GM12873 (cell line): ENCODE results near the gene ARHGEF17.
A peak's percentile ranks its signal among the peaks of the same experiment; 100 is the strongest.

Experiments
- TF ChIP-seq, protein P1 (sequence below): IDR thresholded peaks from 2 replicates; pipeline ENCODE4 v1.5.1; 2012; ENCODE audit warnings: low read depth, mild to moderate bottlenecking, moderate library complexity, low read length, control low read depth; ENCODE audit not compliant: insufficient read depth; ENCODE audit errors: missing control alignments

Gene ARHGEF17

DNA sequence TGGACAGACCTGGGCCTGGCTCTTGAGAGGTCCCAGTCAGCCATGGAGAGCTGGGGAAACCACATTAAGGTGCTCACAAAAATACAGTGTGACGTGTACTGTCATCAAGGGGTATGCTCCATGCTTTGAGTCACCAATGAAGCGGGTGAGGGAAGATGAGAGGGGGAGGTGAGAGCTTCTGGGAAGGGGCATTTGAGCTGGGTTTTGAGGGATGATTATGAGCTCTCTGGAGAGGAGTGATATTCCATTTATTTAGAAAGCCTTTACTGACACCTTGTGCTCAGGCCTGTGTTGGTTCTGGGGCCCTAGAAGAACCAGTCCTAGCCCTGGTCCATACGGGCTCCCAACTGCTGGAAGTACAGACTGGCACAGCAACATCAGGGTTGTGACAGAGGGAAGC is 10.4 kb upstream of the ARHGEF17 start:
- TF ChIP-seq, protein P1, sequence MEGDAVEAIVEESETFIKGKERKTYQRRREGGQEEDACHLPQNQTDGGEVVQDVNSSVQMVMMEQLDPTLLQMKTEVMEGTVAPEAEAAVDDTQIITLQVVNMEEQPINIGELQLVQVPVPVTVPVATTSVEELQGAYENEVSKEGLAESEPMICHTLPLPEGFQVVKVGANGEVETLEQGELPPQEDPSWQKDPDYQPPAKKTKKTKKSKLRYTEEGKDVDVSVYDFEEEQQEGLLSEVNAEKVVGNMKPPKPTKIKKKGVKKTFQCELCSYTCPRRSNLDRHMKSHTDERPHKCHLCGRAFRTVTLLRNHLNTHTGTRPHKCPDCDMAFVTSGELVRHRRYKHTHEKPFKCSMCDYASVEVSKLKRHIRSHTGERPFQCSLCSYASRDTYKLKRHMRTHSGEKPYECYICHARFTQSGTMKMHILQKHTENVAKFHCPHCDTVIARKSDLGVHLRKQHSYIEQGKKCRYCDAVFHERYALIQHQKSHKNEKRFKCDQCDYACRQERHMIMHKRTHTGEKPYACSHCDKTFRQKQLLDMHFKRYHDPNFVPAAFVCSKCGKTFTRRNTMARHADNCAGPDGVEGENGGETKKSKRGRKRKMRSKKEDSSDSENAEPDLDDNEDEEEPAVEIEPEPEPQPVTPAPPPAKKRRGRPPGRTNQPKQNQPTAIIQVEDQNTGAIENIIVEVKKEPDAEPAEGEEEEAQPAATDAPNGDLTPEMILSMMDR, result no peak

DNA sequence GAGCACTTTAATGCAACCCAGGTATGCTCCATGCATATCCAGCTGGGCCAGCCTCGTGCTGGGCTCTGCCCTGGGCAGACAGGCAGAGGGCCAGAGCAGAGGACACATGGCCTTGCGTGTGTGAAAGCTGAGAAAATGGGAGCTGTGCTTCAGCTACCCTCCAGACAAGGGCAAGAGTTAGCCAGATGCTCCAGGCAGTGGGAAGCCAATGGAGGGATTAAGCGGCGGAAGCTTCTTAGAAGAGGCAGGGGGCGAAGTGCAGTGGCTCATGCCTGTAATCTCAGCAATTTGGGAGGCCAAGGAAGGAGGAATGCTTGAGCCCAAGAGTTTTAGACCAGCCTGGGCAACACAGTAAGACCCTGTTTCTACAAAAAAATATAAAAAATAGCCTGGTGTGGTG is 9.8 kb upstream of the ARHGEF17 start:
- TF ChIP-seq, protein P1, result no peak

DNA sequence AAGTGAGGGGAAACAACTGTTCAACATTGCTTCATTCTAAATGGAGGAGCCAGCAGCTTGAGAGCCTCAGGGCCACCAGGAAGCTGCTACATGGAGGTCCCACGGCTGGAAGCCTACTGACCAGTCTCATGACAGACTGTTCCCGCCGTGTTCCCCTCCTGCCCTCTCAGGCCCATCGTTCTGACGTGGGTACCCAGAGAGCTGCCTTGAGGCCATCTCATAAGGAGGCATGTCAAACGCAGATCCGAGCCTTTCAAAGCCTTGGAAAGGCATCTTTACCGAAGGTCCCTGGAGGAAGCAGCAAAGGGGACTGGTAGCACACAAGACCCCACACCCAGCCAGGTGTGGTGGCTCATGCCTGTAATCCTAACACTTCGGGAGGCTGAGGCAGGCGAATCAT is 8.3 kb upstream of the ARHGEF17 start:
- TF ChIP-seq, protein P1, result no peak

DNA sequence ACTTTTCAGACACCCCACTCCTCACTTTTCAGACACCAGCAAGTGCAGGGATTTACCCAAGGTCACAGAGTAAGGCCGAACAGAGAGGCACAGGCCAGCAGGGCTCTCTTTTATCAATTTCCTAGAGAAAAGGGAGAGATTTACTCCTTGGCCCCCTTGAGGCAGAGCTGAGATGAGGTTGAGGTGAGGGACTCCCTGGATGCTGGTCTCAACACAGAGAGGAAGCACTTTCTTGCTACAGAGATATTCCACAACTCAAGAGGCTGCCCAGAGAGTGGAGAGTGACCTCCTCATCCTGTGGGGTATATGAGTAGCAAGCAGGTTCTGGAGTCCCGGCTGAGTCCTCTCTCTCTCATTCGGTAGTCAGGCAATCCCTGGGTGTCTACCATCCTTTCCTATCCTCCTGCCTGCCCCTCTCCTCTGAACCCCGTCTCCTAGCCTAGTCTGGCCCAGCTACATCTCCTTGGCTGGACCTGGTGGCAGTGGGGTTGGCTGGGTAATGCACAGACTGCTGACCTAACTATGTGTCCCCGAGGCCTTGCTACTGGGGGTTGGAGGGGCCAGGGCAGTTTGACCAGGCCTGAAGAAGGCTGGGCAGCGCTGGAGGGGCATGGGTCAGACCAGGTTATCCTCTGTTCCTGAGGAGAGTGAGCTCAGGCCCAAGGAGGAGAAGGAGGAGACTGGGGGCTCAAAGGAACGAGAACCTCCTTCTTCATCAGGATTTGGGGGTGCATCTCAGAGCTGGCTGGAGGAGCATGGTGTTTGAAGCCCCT is 1.8 kb upstream of the ARHGEF17 start:
- TF ChIP-seq, protein P1, result peak; percentile 10

DNA sequence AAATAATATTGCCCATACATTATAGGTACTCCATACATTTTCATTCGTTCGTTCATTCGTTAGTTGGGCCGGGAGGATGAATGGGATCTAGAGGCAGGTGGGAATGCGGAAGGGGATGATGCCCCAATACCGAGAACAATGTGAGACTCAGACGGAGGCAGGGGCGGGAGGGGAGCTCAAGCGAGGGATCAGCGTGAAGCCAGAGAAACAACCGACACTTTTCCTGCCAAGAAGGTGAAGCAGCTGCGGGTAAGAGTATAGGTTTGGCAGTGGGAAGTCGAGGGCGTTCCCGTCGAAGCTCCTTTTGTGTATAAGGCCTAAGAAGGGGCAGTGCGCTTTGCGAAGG is 1.1 kb upstream of the ARHGEF17 start:
- TF ChIP-seq, protein P1, result no peak

DNA sequence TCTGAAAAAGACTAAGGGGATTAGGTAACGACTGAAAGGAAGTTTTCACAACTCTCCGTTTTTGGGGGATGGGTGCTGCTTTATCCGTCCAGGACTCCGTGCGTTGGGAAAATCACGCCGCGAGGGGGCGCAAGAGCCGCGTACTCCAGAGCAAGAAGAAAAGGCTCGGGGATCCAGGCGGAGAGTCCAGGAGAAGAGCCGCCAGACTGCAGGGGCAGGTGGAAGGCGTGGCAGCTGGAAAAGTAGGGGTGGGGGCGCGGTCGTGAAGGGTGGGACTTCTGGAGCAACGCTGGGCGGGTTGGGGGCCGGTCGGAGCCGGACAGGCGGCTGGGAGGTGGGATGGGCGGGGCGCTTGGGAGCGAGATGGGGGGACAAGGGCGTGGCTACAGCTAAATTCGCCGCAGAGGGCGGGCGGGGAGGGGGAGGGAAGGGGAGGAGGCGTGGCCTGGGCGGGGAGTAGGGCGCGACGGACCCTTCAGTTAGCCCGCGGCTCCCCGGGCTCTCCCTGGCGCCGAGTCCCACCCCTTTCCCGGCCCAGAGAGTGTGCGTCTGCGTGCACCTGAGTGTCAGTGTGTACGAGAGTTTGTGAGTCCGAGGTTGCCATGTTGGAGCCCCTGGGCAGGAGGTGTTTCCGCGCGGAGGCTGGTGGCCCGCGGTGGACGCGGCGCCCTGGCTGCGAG is 613 bp upstream of the ARHGEF17 start:
- TF ChIP-seq, protein P1, result peak; percentile 81

DNA sequence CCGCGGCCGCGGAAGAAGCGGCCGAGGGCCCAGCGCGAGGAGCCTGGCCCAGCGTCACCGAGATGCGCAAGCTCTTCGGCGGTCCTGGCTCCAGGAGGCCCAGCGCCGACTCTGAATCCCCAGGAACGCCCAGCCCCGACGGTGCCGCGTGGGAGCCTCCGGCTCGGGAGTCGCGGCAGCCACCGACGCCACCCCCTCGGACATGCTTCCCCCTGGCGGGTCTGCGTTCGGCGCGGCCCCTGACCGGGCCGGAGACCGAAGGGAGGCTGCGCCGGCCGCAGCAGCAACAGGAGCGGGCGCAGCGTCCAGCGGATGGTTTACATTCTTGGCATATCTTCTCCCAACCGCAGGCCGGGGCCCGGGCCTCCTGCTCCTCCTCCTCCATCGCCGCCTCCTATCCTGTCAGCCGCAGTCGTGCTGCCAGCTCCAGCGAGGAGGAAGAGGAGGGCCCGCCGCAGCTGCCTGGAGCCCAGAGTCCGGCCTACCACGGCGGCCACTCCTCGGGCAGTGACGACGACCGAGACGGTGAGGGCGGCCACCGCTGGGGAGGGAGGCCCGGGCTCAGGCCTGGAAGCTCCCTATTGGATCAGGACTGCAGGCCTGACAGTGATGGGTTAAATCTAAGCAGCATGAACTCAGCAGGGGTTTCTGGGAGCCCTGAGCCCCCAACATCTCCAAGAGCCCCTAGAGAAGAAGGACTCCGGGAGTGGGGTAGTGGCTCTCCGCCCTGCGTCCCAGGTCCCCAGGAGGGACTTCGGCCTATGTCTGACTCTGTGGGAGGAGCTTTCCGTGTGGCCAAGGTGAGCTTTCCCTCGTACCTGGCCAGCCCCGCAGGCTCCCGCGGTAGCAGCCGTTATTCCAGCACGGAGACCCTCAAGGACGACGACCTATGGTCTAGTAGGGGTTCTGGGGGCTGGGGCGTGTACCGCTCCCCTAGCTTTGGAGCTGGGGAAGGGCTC is 1.2 kb downstream of the ARHGEF17 start:
- TF ChIP-seq, protein P1, result no peak
